SK-N-SH (cell line): ENCODE data around the gene DDX31. TPM values are rescaled to one million over a fixed set of nuclear protein-coding genes. Genes with fewer than 3 reads are reported as not detected.

Source experiments
- CTCF ChIA-PET: fragments of 300-600, 350-600 bp; formaldehyde crosslinking; extraction: SDS; loops from one replicate; lab custom pipeline; 2021; lab: Yijun Ruan, JAX
- POLR2A ChIA-PET: fragments of 350-600 bp; sonication (Branson Sonifier 250); formaldehyde crosslinking; extraction: SDS; loops from one replicate; lab custom pipeline; 2020; ENCODE audit warnings: antibody characterized with exemption, inconsistent platforms; lab: Yijun Ruan, JAX
- DNase-seq: peaks from one replicate; pipeline ENCODE4 v3.0.0; 2012
- H2AFZ ChIP-seq: fragments of 200-600 bp; sonication (generic); 2 replicates; pipeline ENCODE4 v1.8.1; 2016; ENCODE audit warnings: antibody characterized with exemption, mild to moderate bottlenecking, low read depth
- H3F3A ChIP-seq: fragments of 200-600 bp; sonication (generic); replicated peaks from 2 replicates; pipeline ENCODE3; 2016; ENCODE audit warnings: antibody characterized with exemption, mild to moderate bottlenecking; ENCODE audit not compliant: insufficient read depth
- H3K27ac ChIP-seq, 2 experiments: fragments of 200-500 bp in 1 of 2; fragments of 200-600 bp in 1 of 2; sonication (Bioruptor generic) in 1 of 2; sonication (generic), shearing (Covaris generic) in 1 of 2; 2 replicates each; pipeline versions ENCODE4 v1.5.1 to v1.6.1; 2014 to 2016; ENCODE audit warnings: low read depth in 2 of 2, inconsistent platforms in 1 of 2, low read length in 1 of 2, mild to moderate bottlenecking in 1 of 2, mixed read lengths in 1 of 2
- H3K27me3 ChIP-seq: fragments of 200-600 bp; sonication (generic), shearing (Covaris generic); 2 replicates; pipeline ENCODE4 v1.6.1; 2016; ENCODE audit warnings: mixed run types; ENCODE audit not compliant: insufficient read depth
- H3K36me3 ChIP-seq, 2 experiments: fragments of 200-500 bp in 1 of 2; fragments of 200-600 bp in 1 of 2; sonication (Bioruptor generic) in 1 of 2; sonication (generic) in 1 of 2; replicated peaks in 1 of 2; 2 replicates each; pipeline versions ENCODE3 to v1.5.1; 2014 to 2016; ENCODE audit warnings: low read length in 1 of 2, mild to moderate bottlenecking in 1 of 2; ENCODE audit not compliant: insufficient read depth in 2 of 2, control insufficient read depth in 1 of 2
- H3K4me1 ChIP-seq, 2 experiments: fragments of 200-500 bp in 1 of 2; fragments of 200-600 bp in 1 of 2; sonication (Bioruptor generic) in 1 of 2; sonication (generic), shearing (Covaris generic) in 1 of 2; 2 replicates each; pipeline versions ENCODE4 v1.5.1 to v1.6.1; 2014 to 2016; ENCODE audit warnings: low read depth in 1 of 2, low read length in 1 of 2, mixed run types in 1 of 2; ENCODE audit not compliant: insufficient read depth in 2 of 2, control insufficient read depth in 1 of 2
- H3K4me2 ChIP-seq: fragments of 200-600 bp; sonication (generic), shearing (Covaris generic); 2 replicates; pipeline ENCODE4 v1.6.1; 2017; ENCODE audit warnings: mixed run types
- H3K4me3 ChIP-seq, 2 experiments: fragments of 200-500 bp in 1 of 2; fragments of 200-600 bp in 1 of 2; sonication (Bioruptor generic) in 1 of 2; sonication (generic), shearing (Covaris generic) in 1 of 2; 2 replicates each; pipeline versions ENCODE4 v1.5.1 to v1.8.1; 2014 to 2016; ENCODE audit warnings: low read depth in 2 of 2, inconsistent platforms in 1 of 2, low read length in 1 of 2, mild to moderate bottlenecking in 1 of 2, mixed read lengths in 1 of 2, moderate library complexity in 1 of 2
- H3K79me2 ChIP-seq: fragments of 200-600 bp; sonication (generic); 2 replicates; pipeline ENCODE4 v1.8.1; 2017; ENCODE audit warnings: mild to moderate bottlenecking; ENCODE audit not compliant: insufficient read depth
- H3K9ac ChIP-seq: fragments of 200-600 bp; sonication (generic); 2 replicates; pipeline ENCODE4 v1.6.1; 2017; ENCODE audit warnings: mixed run types
- H3K9me2 ChIP-seq: fragments of 200-600 bp; sonication (generic); 2 replicates; pipeline ENCODE4 v1.6.1; 2017; ENCODE audit warnings: mixed run types
- H3K9me3 ChIP-seq: fragments of 200-600 bp; sonication (generic); 2 replicates; pipeline ENCODE4 v1.6.1; 2017; ENCODE audit warnings: mixed run types, mild to moderate bottlenecking, moderate library complexity
- H4K20me1 ChIP-seq: fragments of 200-600 bp; sonication (generic); 2 replicates; pipeline ENCODE4 v1.6.1; 2017; ENCODE audit warnings: mild to moderate bottlenecking, mixed run types; ENCODE audit not compliant: insufficient read depth
- CHD2 ChIP-seq: fragments of 150-350 bp; IDR thresholded peaks from 2 replicates; pipeline ENCODE4 v1.6.1; 2018; ENCODE audit warnings: low read length; ENCODE audit not compliant: partially characterized antibody
- ELF1 ChIP-seq: IDR thresholded peaks from 2 replicates; pipeline ENCODE4 v1.4.0; 2012
- FOSL2 ChIP-seq: IDR thresholded peaks from 2 replicates; pipeline ENCODE4 v1.4.0; 2012; ENCODE audit warnings: low read depth, mild to moderate bottlenecking, moderate library complexity, borderline replicate concordance
- FOXJ3 ChIP-seq: sonication (generic); formaldehyde crosslinking; IDR thresholded peaks from 2 replicates; pipeline ENCODE4 v1.5.1; 2020; ENCODE audit warnings: mild to moderate bottlenecking, missing genetic modification reagents
- GATA2 ChIP-seq: sonication (generic); formaldehyde crosslinking; IDR thresholded peaks from 2 replicates; pipeline ENCODE4 v1.5.0; 2020; ENCODE audit warnings: mild to moderate bottlenecking, missing genetic modification reagents
- IRF3 ChIP-seq: fragments of 150-350 bp; IDR thresholded peaks from 2 replicates; pipeline ENCODE4 v1.6.1; 2016; ENCODE audit warnings: mild to moderate bottlenecking, low read depth, low read length
- MXI1 ChIP-seq: IDR thresholded peaks from 2 replicates; pipeline ENCODE4 v1.6.1; 2012; ENCODE audit warnings: mild to moderate bottlenecking, low read depth, low read length, improper control_type of control experiment
- PBX3 ChIP-seq: IDR thresholded peaks from 2 replicates; pipeline ENCODE4; 2012
- POLR2AphosphoS5 ChIP-seq: IDR thresholded peaks from 2 replicates; pipeline ENCODE4 v1.6.1; 2012; ENCODE audit warnings: low read depth, low read length
- RCOR1 ChIP-seq: fragments of 150-350 bp; IDR thresholded peaks from 2 replicates; pipeline ENCODE4 v1.6.1; 2017; ENCODE audit warnings: antibody characterized with exemption, low read length
- RXRA ChIP-seq: IDR thresholded peaks from 2 replicates; pipeline ENCODE4 v1.4.0; 2012; ENCODE audit warnings: low read depth, mild to moderate bottlenecking, borderline replicate concordance
- SIN3A ChIP-seq: IDR thresholded peaks from 2 replicates; pipeline ENCODE4 v1.6.1; 2012; ENCODE audit warnings: low read depth, mild to moderate bottlenecking, low read length, moderate library complexity, borderline replicate concordance
- TCF12 ChIP-seq: IDR thresholded peaks from 2 replicates; pipeline ENCODE4 v1.4.0; 2012
- TEAD4 ChIP-seq: IDR thresholded peaks from 2 replicates; pipeline ENCODE4 v1.4.0; 2012; ENCODE audit warnings: mild to moderate bottlenecking, borderline replicate concordance; ENCODE audit not compliant: insufficient read depth
- YY1 ChIP-seq: IDR thresholded peaks from 2 replicates; pipeline ENCODE4 v1.4.0; 2012; ENCODE audit warnings: low read depth, mild to moderate bottlenecking
- WGBS: methylation state at CpG from one replicate; pipeline ENCODE4 v1.1.6; 2017; ENCODE audit warnings: low lambda C conversion rate; 5-methylcytosine and 5-hydroxymethylcytosine counted together
- polyA plus RNA-seq, 3 experiments: library from polyadenylated mRNA; depleted of rRNA; stranded (reverse); fragments of >200 nt; gene quantifications; 2 replicates each; pipeline ENCODE4 v1.2.3, GENCODE V29; 2012
- TF ChIP-seq, protein P1 (sequence below): fragments of 150-350 bp; IDR thresholded peaks from 2 replicates; pipeline ENCODE4 v1.6.1; 2017; ENCODE audit warnings: antibody characterized with exemption, low read length, low read depth, borderline replicate concordance
- TF ChIP-seq, protein P2 (sequence below): fragments of 200-600 bp; sonication (generic); IDR thresholded peaks from 2 replicates; pipeline ENCODE4 v1.6.1; 2017; ENCODE audit warnings: antibody characterized with exemption, mild to moderate bottlenecking, moderate library complexity
- TF ChIP-seq, protein P3 (sequence below): IDR thresholded peaks from 2 replicates; pipeline ENCODE4 v1.4.0; 2012; ENCODE audit warnings: low read depth, borderline replicate concordance
- TF ChIP-seq, protein P4 (sequence below): IDR thresholded peaks from 2 replicates; pipeline ENCODE4 v1.4.0; 2012; ENCODE audit warnings: low read depth

The DDX31 gene
- polyA plus RNA-seq, 1 of the 3 experiments (the other 2 are of a cell fraction) = 13.9 TPM

- H2AFZ ChIP-seq = no peak overlapping the region
- peaks cover 54 to 87% of the 10 kb centered on the region in 2 experiments for H3K36me3 ChIP-seq
- CTCF ChIA-PET = interaction anchor here (0.7 to 1.2 kb wide), 2 partner anchors 12 to 150 kb away, joined by 3 to 5 read pairs; no protein-coding TSS in a partner anchor
- H3K9me3 ChIP-seq = no peaks in the 10 kb centered on the region
- WGBS = 96% methylated on average over 3 of the region's 3 CpGs
- H3K79me2 ChIP-seq = no peaks in the 10 kb centered on the region
- no peaks in the 10 kb centered on the region for H3K27me3 ChIP-seq
- no peaks in the 10 kb centered on the region for H3K9me2 ChIP-seq
- no peak for DNase-seq
- H3K4me1 ChIP-seq = peaks cover 0 to 7% of the 10 kb centered on the region in 2 experiments; a peak in 3 of 4 replicates
- no peak overlapping the region for H3K9ac ChIP-seq
- no peak overlapping the region for H3K4me3 ChIP-seq
- no peak for TF ChIP-seq YY1
- TF ChIP-seq MXI1 = no peak
- no peak for TF ChIP-seq RXRA
- TF ChIP-seq SIN3A = no peak
- TF ChIP-seq, protein P1, sequence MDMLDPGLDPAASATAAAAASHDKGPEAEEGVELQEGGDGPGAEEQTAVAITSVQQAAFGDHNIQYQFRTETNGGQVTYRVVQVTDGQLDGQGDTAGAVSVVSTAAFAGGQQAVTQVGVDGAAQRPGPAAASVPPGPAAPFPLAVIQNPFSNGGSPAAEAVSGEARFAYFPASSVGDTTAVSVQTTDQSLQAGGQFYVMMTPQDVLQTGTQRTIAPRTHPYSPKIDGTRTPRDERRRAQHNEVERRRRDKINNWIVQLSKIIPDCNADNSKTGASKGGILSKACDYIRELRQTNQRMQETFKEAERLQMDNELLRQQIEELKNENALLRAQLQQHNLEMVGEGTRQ = no peak
- TF ChIP-seq, protein P2, sequence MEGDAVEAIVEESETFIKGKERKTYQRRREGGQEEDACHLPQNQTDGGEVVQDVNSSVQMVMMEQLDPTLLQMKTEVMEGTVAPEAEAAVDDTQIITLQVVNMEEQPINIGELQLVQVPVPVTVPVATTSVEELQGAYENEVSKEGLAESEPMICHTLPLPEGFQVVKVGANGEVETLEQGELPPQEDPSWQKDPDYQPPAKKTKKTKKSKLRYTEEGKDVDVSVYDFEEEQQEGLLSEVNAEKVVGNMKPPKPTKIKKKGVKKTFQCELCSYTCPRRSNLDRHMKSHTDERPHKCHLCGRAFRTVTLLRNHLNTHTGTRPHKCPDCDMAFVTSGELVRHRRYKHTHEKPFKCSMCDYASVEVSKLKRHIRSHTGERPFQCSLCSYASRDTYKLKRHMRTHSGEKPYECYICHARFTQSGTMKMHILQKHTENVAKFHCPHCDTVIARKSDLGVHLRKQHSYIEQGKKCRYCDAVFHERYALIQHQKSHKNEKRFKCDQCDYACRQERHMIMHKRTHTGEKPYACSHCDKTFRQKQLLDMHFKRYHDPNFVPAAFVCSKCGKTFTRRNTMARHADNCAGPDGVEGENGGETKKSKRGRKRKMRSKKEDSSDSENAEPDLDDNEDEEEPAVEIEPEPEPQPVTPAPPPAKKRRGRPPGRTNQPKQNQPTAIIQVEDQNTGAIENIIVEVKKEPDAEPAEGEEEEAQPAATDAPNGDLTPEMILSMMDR = no peak
- TF ChIP-seq POLR2AphosphoS5 = no peak
- no peak for TF ChIP-seq IRF3
- no peak for TF ChIP-seq FOXJ3 (CRISPR knock-in tag)
- TF ChIP-seq, all 33 proteins: peak for 0
- Histone ChIP-seq H3K4me2 (no peak overlapping the region), H3K27ac (peak overlapping the region in 1 of 2 experiments; percentile 93; a peak in 2 of 4 replicates), H4K20me1 (no peaks in the 10 kb centered on the region), H3F3A (peaks cover 10% of the 10 kb centered on the region)
- POLR2A ChIA-PET = no interaction called here
Measured at GRCh38 chr9:132648685-132649084, 21.1 kb downstream of the DDX31 start.

DNA sequence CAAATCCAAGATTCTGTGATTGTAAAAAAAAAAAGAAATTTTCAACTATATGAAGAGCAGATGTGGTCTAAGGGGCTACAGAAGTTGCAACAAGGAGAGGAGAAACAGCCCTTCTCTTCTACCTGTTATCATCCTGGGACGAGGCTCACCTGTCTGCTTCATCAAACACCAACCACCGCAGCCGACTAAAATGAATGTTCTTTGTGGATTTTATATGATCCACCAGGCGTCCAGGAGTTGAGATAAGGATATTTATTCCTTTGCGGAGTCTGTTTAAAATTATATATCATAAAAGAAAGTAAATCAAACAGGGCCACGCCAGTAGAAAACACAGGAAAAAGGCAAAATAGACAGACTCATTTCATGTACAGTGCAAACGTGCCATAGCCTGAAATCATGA is 21.5 kb downstream of the DDX31 start:
- H3K9ac ChIP-seq = peak overlapping the region; percentile 27; the same call in 1 of the 2 replicates
- H3K27me3 ChIP-seq = no peaks in the 10 kb centered on the region
- peaks cover 54 to 88% of the 10 kb centered on the region in 2 experiments for H3K36me3 ChIP-seq
- peaks cover 0 to 7% of the 10 kb centered on the region in 2 experiments; a peak in 3 of 4 replicates for H3K4me1 ChIP-seq
- H3K9me2 ChIP-seq = no peaks in the 10 kb centered on the region
- no peak overlapping the region for H3K4me3 ChIP-seq
- no peaks in the 10 kb centered on the region for H3K79me2 ChIP-seq
- DNase-seq = no peak
- H3K9me3 ChIP-seq = no peaks in the 10 kb centered on the region
- H3K4me2 ChIP-seq = peak overlapping the region; percentile 21; the same call in 1 of the 2 replicates
- no peak overlapping the region for H2AFZ ChIP-seq
- peaks cover 10% of the 10 kb centered on the region for H3F3A ChIP-seq
- ChIA-PET POLR2A (no interaction called here), CTCF (interaction anchor here (1.6 kb wide), 1 partner anchor 152 kb away, joined by 5 read pairs; no protein-coding TSS in a partner anchor)
- H4K20me1 ChIP-seq = no peaks in the 10 kb centered on the region
- peak overlapping the region in 1 of 2 experiments; percentile 93; a peak in 3 of 4 replicates for H3K27ac ChIP-seq
- WGBS = 92% methylated on average over 7 of the region's 7 CpGs
- TF ChIP-seq CHD2 (no peak), FOXJ3 (CRISPR knock-in tag) (no peak), TCF12 (no peak), RCOR1 (no peak), TEAD4 (no peak), FOSL2 (no peak), GATA2 (no peak), ELF1 (no peak), YY1 (no peak), PBX3 (no peak)
- TF ChIP-seq, protein P3, sequence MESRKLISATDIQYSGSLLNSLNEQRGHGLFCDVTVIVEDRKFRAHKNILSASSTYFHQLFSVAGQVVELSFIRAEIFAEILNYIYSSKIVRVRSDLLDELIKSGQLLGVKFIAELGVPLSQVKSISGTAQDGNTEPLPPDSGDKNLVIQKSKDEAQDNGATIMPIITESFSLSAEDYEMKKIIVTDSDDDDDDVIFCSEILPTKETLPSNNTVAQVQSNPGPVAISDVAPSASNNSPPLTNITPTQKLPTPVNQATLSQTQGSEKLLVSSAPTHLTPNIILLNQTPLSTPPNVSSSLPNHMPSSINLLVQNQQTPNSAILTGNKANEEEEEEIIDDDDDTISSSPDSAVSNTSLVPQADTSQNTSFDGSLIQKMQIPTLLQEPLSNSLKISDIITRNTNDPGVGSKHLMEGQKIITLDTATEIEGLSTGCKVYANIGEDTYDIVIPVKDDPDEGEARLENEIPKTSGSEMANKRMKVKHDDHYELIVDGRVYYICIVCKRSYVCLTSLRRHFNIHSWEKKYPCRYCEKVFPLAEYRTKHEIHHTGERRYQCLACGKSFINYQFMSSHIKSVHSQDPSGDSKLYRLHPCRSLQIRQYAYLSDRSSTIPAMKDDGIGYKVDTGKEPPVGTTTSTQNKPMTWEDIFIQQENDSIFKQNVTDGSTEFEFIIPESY = no peak
- TF ChIP-seq, protein P1 = no peak
- TF ChIP-seq, protein P4, sequence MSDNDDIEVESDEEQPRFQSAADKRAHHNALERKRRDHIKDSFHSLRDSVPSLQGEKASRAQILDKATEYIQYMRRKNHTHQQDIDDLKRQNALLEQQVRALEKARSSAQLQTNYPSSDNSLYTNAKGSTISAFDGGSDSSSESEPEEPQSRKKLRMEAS = no peak
